ENCODE measurements around the gene C1QTNF6. TPM values are rescaled to one million over a fixed set of nuclear protein-coding genes. Genes with fewer than 3 reads are reported as not detected.
A peak's percentile ranks its signal among the peaks of the same experiment; 100 is the strongest.

The C1QTNF6 gene
- total and polyA plus RNA-seq, 2 of the 4 experiments (the other 2 are of a cell fraction), result 1.1 to 10.9 TPM

DNA sequence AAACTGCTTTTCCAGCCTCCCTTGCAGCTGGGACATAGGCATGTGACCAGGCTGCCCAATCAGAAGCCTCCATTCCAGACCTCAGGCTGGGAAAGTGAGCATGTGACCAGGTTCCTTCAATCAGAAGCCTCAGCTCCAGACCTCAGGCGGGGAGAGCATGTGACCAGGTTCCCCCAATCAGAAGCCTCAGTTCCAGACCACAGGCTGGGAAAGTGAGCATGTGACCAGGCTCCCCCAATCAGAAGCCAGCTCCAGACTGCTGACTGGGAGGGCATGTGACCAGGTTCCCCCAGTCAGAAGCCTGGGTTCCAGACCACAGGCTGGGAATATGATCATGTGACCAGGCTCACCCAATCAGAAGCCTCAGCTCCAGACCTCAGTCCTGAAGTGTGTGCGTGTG is 26.6 kb downstream of the C1QTNF6 start:
- ChIA-PET POLR2A (ENCODE audit: unreplicated experiment) (no interaction called here), CTCF (no interaction called here)
- Histone ChIP-seq H3K4me2 (ENCODE audit: low read depth, low read length) (no peak overlapping the region), H3K9me1 (ENCODE audit: insufficient read depth, low read length) (peaks cover 2% of the 10 kb centered on the region; the same call in 1 of the 2 replicates), H3K4me3 (ENCODE audit: insufficient read depth, low read depth, low read length) (no peak overlapping the region), H4K91ac (ENCODE audit: insufficient read depth, low read depth, low read length) (no peak overlapping the region), H3K4me1 (ENCODE audit: control insufficient read depth, insufficient read depth, low read length) (no peaks in the 10 kb centered on the region), H2AK5ac (ENCODE audit: low read depth, low read length) (no peak overlapping the region), H3K27ac (ENCODE audit: insufficient read depth, low read length) (no peak overlapping the region), H2AFZ (replicated peaks; ENCODE audit: low read length, poor library complexity) (no peak overlapping the region), H2BK5ac (ENCODE audit: low read depth, low read length, poor library complexity, severe bottlenecking) (no peak overlapping the region), H4K8ac (ENCODE audit: low read depth in 2 of 2, low read length in 2 of 2) (no peak overlapping the region), H3K9ac (ENCODE audit: low read depth, low read length) (no peak overlapping the region), H3K56ac (ENCODE audit: extremely low read depth, insufficient read depth, low read length) (no peak overlapping the region), H2AK9ac (replicated peaks; ENCODE audit: low read depth, low read length, poor library complexity) (no peak overlapping the region), H4K5ac (ENCODE audit: low read depth, low read length) (no peak overlapping the region), H3K18ac (ENCODE audit: low read depth, low read length) (no peak overlapping the region), H3K4ac (ENCODE audit: low read depth, low read length) (no peak overlapping the region), H2BK15ac (ENCODE audit: low read depth, low read length) (no peak overlapping the region), H4K20me1 (ENCODE audit: insufficient read depth, low read length) (no peaks in the 10 kb centered on the region), H3K9me3 (ENCODE audit: control insufficient read depth, insufficient read depth, low read length) (peaks cover 6% of the 10 kb centered on the region; the same call in 1 of the 2 replicates), H3K27me3 (ENCODE audit: control insufficient read depth, insufficient read depth, low read length) (peaks cover 31% of the 10 kb centered on the region), H3K79me1 (ENCODE audit: low read depth in 1 of 2, low read length in 2 of 2) (no peaks in the 10 kb centered on the region), H3K36me3 (ENCODE audit: control insufficient read depth, insufficient read depth, low read length) (no peaks in the 10 kb centered on the region), H3K23ac (ENCODE audit: low read depth, low read length) (no peak overlapping the region), H3K14ac (replicated peaks; ENCODE audit: low read depth, low read length) (no peak overlapping the region), H2BK20ac (ENCODE audit: low read depth, low read length) (no peak overlapping the region), H2BK120ac (ENCODE audit: low read depth, low read length) (no peak overlapping the region)
- intact Hi-C loops (cut with micrococcal nuclease) (no loop called here), in situ Hi-C loops (cut with MboI; ENCODE audit: low sequenced_read_pairs) (loop anchor here (5.0 kb wide), 1 partner anchor 36 kb away; no protein-coding TSS in a partner anchor), dilution Hi-C loops (cut with HindIII; ENCODE audit: low sequenced_read_pairs, unreplicated experiment) (no loop called here)
- no TSS peak for BruUV-seq (replicated peaks)
- ATAC-seq (ENCODE audit: low read depth), result no peak
- TF ChIP-seq, protein P1, sequence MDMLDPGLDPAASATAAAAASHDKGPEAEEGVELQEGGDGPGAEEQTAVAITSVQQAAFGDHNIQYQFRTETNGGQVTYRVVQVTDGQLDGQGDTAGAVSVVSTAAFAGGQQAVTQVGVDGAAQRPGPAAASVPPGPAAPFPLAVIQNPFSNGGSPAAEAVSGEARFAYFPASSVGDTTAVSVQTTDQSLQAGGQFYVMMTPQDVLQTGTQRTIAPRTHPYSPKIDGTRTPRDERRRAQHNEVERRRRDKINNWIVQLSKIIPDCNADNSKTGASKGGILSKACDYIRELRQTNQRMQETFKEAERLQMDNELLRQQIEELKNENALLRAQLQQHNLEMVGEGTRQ (IDR thresholded peaks at IDR 0.05; ENCODE audit: low read depth, low read length), result peak; percentile 93; the same call in 1 of the 2 replicates
- no peak for TF ChIP-seq FOS (IDR thresholded peaks at IDR 0.05; ENCODE audit: low read depth, low read length)
- WGBS, 2 experiments (ENCODE audit: extremely low coverage in 2 of 2, insufficient read length in 1 of 2), result 60% methylated on average over 1 of the region's 2 CpGs; no CpG with 5 or more reads in 1 of the 2 experiments
- DNase-seq, result no peak
